ENCODE measurements around the gene PGLYRP1.

GRCh38 chr19:46042252-46042883, 19.5 kb upstream of the PGLYRP1 start:
- no peak for TF ChIP-seq CTCF (IDR thresholded peaks at IDR 0.05)
- TF ChIP-seq POLR2A (IDR thresholded peaks at IDR 0.05): no peak
